Kasumi-1 (cell line): ENCODE results near the gene SNX24.
"Not testable (repeated sequence)": the region's sequence is repeated elsewhere in the genome, so short reads cannot be mapped to it uniquely, and the experiment has no call there.

ENCODE experiments used
- DNase-seq, 2 experiments: peaks; one replicate each; lab custom pipeline; 2025; lab: John Stamatoyannopoulos, UW

Gene SNX24

GRCh38 chr5:122845229-122846050, at the start of gene SNX24:
Gene SNX24 (plus strand): TSS chr5:122845613. CDS start chr5:122845634, 21 bp downstream.
- peak; percentile 36 to 52 for DNase-seq

- no peak for DNase-seq
These were observed 39.9 kb upstream of the SNX24 start for GRCh38 chr5:122805481-122805880.

- no peak for DNase-seq
These were observed 35.0 kb upstream of the SNX24 start for GRCh38 chr5:122810405-122810804.

DNA sequence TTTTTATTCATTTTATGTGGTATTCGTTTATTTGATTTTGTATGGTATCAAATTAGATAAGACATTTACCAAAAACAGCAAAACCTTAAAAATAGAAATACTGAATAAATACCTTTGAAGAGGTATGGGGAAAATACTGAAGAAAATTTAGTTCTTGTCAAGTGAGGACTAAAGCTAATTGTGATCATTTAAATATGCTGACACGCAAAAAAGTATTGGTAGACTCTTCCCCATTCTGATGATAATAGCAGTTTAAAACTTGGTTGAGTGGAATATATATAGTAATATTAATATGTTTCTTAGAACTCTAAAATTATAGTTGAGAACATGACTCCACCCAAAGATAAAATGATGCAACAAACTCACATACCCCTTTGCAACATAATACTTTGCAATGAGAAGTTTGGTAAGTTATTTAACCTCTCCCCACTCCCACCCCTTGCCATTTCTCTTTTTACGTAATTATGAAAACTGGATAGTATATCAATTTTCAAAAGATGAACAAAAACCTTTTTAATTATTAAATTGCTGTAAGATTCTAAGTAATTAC, 30.1 kb upstream of the SNX24 start:
- DNase-seq: no peak

- DNase-seq: no peak
These were observed 28.7 kb upstream of the SNX24 start for GRCh38 chr5:122816756-122817155.

DNA sequence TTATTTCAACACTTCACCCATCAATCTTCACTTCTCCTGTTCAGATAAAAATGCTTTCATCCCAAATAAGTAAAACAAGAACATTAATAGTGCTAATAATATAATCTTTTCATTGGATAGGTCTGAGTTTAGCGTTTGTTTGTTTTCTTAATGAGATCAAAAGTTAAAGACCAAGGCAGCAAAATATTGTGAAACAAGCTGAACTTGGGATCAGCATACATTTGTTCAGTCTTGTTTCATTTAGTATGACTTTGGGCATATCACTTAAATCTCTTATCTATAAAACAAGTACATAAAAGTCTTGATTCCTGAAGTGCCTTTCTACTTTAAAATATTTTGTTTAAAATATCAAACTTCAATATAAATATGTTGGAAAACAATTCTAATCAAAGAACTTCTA, 13.4 kb upstream of the SNX24 start:
- no peak for DNase-seq

GRCh38 chr5:122835681-122836080, 9.7 kb upstream of the SNX24 start:
- DNase-seq: no peak

GRCh38 chr5:122836947-122837346, 8.5 kb upstream of the SNX24 start:
- no peak for DNase-seq

DNA sequence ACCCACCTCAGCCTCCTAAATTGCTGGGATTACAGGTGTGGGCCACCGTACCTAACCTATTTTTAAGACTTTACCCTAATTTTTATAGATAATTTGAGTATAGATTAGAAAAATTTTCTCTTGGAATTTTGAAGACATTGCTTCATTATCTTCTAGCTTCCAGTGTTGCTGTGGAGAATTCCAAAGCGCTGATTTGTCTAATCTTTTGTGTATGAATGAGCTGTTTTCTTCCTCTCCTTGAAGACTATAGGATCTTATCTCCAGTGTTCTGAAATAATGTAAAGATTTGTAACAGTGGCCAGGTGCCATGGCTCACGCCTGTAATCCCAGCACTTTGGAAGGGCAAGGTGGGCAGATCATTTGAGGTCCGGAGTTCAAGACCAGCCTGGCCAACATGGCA, 5.7 kb upstream of the SNX24 start:
- DNase-seq: no peak

DNA sequence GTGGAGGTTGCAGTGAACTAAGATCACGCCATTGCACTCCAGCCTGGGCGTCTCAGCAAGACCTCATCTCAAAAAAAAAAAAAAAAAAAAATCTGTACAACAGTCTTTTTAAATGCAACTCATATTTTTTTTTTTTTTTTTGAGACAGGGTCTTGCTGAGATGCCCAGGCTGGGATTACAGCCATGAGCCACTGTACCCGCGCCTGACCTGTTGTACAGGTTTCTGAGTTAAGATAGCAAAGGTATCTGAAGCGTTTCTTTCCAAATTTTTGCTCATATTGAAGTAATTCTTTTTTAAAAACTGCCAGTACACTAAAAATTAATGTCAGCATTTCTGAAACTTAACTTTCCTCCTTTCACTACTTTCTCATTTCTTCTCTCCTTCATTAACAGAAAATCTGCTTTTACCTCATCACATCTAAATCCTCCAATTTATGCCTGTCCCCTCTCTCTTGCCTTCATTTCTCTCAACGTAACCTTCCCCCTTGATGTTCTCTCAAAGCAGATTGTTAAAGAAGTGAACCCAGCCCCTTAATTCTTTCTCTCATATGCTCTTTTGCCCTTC, 3.3 kb upstream of the SNX24 start:
- DNase-seq: no peak

DNA sequence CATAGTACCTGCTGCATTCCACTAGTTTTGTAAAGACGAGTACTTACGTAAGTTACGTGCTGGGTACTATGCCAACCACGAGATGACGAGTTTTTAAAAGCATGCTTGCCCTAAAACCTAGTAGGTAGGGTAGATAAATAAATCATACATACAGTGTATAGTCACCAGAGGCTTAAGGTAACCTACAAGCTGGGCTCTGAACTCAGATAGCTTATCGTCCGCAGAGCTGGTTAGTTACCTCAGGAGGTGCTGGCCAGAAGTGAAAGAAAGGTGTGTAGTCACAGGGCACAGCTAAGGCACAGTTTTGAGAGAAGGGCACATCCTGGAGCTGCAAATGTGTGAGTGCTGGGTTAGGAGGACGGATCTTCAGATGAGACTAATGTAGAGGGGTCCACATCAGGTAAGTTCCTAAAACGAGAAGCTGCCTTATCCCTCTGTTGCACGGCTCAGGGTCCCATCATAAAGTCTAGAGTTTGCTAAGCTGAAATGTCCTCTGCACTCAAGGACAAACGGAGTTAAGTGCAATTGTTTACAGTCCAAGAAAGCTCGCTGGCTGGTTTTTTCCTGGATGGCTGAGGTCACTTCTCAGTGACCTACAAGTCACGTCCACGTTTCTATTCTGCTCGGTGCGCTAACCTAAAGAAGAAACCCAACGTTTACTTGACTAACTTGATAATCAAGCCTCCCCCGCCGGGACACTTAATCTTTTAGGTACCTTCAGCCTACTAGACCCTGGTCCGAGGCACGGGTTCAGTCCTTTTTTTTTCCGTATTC, 1.1 kb upstream of the SNX24 start:
- DNase-seq: no peak

- DNase-seq: peak in 1 of 2 experiments; percentile 52
These were observed 544 bp upstream of the SNX24 start for GRCh38 chr5:122844910-122845228.

GRCh38 chr5:122846051-122846550, 688 bp downstream of the SNX24 start:
- DNase-seq: no peak

DNA sequence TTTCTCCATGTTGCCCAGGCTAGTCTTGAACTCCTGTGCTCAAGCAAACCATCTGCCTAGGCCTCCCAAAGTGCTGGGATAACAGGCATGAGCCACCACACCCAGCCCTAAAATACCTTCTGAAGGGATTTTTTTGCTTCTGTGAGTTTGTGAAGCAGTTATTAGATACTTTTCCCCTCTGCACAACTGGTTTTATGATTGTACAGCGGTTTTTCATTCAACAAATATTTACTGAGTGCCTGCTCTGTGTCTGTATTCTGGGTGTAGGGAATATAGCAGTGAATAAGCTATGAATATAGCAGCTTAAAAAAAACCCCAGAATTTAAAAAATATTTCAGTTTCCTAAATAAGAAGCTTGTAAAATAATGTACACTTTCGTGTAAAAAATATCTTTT, 2.3 kb downstream of the SNX24 start:
- DNase-seq: no peak

DNA sequence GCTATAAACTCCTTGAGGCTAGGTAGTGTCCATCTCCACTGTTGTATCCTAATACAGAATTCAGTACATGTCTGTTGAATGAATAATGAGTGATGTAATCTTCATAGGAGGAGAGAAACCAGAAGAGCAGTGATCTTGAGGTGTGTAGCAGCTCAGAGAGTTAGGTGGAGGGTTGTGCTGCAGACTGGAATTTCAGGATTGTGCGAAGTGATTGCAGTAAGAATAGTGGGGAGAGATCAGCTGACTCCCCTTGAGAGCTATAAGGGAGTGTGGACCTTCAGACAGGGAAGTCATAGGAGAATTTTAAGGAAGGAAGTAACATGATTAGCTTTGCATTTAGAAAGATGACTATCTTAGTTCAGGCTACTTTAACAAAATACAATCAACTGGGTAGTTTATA, 4.4 kb downstream of the SNX24 start:
- peak; percentile 34 to 50 for DNase-seq

- DNase-seq: not testable (repeated sequence)
These were observed 12.1 kb downstream of the SNX24 start for GRCh38 chr5:122857538-122857937.

- no peak for DNase-seq
These were observed 13.0 kb downstream of the SNX24 start for GRCh38 chr5:122858451-122858850.

- DNase-seq: no peak
These were observed 17.8 kb downstream of the SNX24 start for GRCh38 chr5:122863240-122863639.

DNA sequence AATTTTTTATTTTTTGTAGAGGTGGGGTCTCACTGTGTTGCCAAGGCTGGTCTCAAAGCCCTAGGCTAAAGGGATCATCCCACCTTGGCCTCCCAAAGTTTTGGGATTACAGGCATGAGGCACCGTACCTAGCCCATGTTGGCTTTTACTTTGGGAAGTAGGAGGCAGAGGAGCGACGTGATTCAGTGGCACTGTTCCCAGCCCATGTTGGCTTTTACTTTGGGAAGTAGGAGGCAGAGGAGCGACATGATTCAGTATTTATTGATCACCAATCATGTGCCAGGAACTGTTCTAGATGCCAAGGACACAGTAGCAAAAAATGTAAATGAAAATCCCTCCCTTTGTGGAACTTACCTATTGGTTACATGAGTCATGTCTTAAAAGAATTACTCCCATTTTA, 18.3 kb downstream of the SNX24 start:
- DNase-seq: no peak

- DNase-seq: no peak
These were observed 19.0 kb downstream of the SNX24 start for GRCh38 chr5:122864400-122864799.

DNA sequence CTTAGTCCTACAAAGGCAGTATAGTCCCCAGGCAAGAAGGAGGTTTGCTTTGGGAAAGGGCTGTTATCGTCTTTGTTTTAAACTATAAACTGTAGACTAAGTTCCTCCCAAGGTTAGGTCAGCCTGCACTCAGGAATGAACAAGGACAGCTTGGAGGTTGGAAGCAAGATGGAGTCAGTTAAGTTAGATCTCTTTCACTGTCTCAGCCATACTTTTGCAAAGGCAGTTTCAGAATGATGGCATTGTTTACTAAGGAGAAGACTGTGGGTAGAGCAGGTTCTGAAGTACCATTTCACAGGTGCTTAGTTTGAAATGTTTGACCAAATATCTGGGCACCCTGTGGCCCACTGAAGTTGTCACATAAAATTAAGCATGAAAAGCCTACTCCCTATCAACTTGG, 19.4 kb downstream of the SNX24 start:
- no peak for DNase-seq

DNA sequence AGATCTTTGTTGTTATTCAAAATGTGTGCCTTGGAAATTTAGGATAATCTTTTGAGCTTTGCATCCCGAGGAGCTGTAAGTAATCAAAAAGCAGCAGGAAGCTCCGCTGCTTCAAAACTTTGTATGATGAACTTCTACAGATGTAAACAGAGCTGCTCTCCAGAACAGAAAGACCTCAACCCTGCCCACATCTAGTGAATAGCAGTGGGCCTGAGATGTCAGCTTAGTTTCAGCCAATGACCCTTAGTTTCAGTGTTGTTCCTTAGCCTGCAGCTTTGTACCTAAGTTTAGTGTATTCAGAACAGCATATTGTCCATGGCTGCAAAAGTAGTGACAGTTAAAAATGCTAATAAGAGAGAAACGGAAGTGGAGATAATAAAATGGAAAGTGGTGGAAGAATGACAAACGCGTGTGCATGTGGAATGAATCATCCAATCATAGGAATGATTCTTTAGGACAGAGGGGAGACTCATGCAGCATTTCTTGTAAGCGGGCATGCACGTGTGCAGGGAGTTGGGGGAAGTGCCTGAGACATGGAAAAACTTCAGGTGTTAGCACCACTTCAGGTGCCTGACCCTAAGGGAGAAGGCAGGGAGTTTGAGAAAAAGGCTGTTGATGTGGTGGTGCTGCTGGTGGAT, 24.9 kb downstream of the SNX24 start:
- no peak for DNase-seq
